K562 (cell line): ENCODE measurements around the gene TCF23. TPM values are rescaled to one million over a fixed set of nuclear protein-coding genes. Genes with fewer than 3 reads are reported as not detected.

ENCODE experiments used
- CBFA2T2 ChIP-seq: fragments of 450-650 bp; conservative IDR thresholded peaks from 2 replicates; pipeline ENCODE4 v1.6.1; 2017; ENCODE audit warnings: mild to moderate bottlenecking
- DDX20 ChIP-seq: fragments of 450-650 bp; IDR thresholded peaks from 2 replicates; pipeline ENCODE4 v1.6.1; 2016; ENCODE audit warnings: missing genetic modification characterization, low read depth, mild to moderate bottlenecking, missing compliant biosample characterization, moderate library complexity
- FOXA1 ChIP-seq: fragments of 450-650 bp; IDR thresholded peaks from 2 replicates; pipeline ENCODE4 v1.6.1; 2016; ENCODE audit warnings: mild to moderate bottlenecking, borderline replicate concordance
- FOXK2 ChIP-seq, 2 experiments: fragments of 450-650 bp; IDR thresholded peaks in 1 of 2; conservative IDR thresholded peaks in 1 of 2; 2 replicates each; pipeline ENCODE4 v1.6.1; 2016; ENCODE audit warnings: low read depth in 2 of 2, mild to moderate bottlenecking in 1 of 2
- KLF1 ChIP-seq: fragments of 450-650 bp; IDR thresholded peaks from 2 replicates; pipeline ENCODE4 v1.6.1; 2016; ENCODE audit warnings: missing genetic modification characterization, missing compliant biosample characterization
- NCOA1 ChIP-seq: fragments of 450-650 bp; IDR thresholded peaks from 2 replicates; pipeline ENCODE4 v1.6.1; 2016; ENCODE audit warnings: low read depth
- SMARCE1 ChIP-seq: fragments of 450-650 bp; IDR thresholded peaks from 2 replicates; pipeline ENCODE4 v1.7.1; 2016; ENCODE audit warnings: mild to moderate bottlenecking
- TGIF2 ChIP-seq: sonication (generic); formaldehyde crosslinking; IDR thresholded peaks from 2 replicates; pipeline ENCODE4 v1.8.1; 2022; ENCODE audit warnings: mild to moderate bottlenecking, missing genetic modification reagents, moderate library complexity
- U2AF1 ChIP-seq: fragments of 200-400 bp; formaldehyde crosslinking; optimal IDR thresholded peaks from 2 replicates; pipeline ENCODE3; 2017; ENCODE audit warnings: mild to moderate bottlenecking, low read depth, low read length, moderate library complexity
- ZBTB43 ChIP-seq: sonication (generic); formaldehyde crosslinking; IDR thresholded peaks from 2 replicates; pipeline ENCODE4 v1.8.0; 2023; ENCODE audit warnings: mild to moderate bottlenecking, missing genetic modification reagents
- ZFP1 ChIP-seq: fragments of 450-650 bp; formaldehyde crosslinking; IDR thresholded peaks from 2 replicates; pipeline ENCODE4 v1.4.0; 2020; ENCODE audit warnings: mild to moderate bottlenecking, mixed read lengths
- ZNF592 ChIP-seq: fragments of 450-650 bp; IDR thresholded peaks from 2 replicates; pipeline ENCODE4 v1.6.1; 2017; ENCODE audit warnings: antibody characterized with exemption, mild to moderate bottlenecking
- polyA plus RNA-seq, 8 experiments: library from polyadenylated mRNA; depleted of rRNA in 4 of 8; stranded (reverse) in 5 of 8; unstranded in 3 of 8; fragments of >200 nt; fragmentation: Nextera tagmentation in 2 of 8; fragmentation: Illumina TruSeq in 1 of 8; extraction: Ambion mirVana in 2 of 8; extraction: Trizol in 1 of 8; gene quantifications; 2 replicates each; pipeline versions ENCODE4 v1.2.1 to v1.2.3, GENCODE V29; 2011 to 2014; ENCODE audit warnings: inconsistent platforms in 1 of 8, missing spikeins in 1 of 8
- total RNA-seq, 7 experiments: library from RNA; depleted of rRNA in 6 of 7; stranded (reverse); fragments of >200 nt in 6 of 7; fragmentation: Illumina TruSeq in 2 of 7; extraction: Trizol in 2 of 7; gene quantifications; 2 replicates each; pipeline versions ENCODE4 v1.2.1 to v1.2.3, GENCODE V29; 2011 to 2021; ENCODE audit warnings: low replicate concordance in 1 of 7
- TF ChIP-seq, protein P1 (sequence below): sonication (generic); formaldehyde crosslinking; IDR thresholded peaks from 2 replicates; pipeline ENCODE4 v1.4.0; 2020; ENCODE audit warnings: mild to moderate bottlenecking, missing genetic modification reagents
- TF ChIP-seq, protein P2 (sequence below): fragments of 250-450 bp; sonication (Bioruptor Pico); IDR thresholded peaks from 2 replicates; pipeline ENCODE4 v1.8.0; 2022; ENCODE audit warnings: moderate library complexity, mild to moderate bottlenecking, inconsistent platforms
- TF ChIP-seq, protein P3 (sequence below): fragments of 450-650 bp; IDR thresholded peaks from 2 replicates; pipeline ENCODE4 v1.6.1; 2018; ENCODE audit not compliant: partially characterized antibody

The TCF23 gene
- total and polyA plus RNA-seq, 9 of the 15 experiments (the other 6 are each of a cell fraction or from before 2014, with no cell fraction given) = 0.07 TPM; not detected in 8

- TF ChIP-seq, protein P1, sequence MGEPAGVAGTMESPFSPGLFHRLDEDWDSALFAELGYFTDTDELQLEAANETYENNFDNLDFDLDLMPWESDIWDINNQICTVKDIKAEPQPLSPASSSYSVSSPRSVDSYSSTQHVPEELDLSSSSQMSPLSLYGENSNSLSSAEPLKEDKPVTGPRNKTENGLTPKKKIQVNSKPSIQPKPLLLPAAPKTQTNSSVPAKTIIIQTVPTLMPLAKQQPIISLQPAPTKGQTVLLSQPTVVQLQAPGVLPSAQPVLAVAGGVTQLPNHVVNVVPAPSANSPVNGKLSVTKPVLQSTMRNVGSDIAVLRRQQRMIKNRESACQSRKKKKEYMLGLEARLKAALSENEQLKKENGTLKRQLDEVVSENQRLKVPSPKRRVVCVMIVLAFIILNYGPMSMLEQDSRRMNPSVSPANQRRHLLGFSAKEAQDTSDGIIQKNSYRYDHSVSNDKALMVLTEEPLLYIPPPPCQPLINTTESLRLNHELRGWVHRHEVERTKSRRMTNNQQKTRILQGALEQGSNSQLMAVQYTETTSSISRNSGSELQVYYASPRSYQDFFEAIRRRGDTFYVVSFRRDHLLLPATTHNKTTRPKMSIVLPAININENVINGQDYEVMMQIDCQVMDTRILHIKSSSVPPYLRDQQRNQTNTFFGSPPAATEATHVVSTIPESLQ = no peak
- no peak for TF ChIP-seq ZFP1 (CRISPR knock-in tag)
- no peak for TF ChIP-seq ZNF592
- TF ChIP-seq CBFA2T2 = 0 out of 2 replicates have a peak, but pooled peaks have one; percentile 5
- TF ChIP-seq, protein P2, sequence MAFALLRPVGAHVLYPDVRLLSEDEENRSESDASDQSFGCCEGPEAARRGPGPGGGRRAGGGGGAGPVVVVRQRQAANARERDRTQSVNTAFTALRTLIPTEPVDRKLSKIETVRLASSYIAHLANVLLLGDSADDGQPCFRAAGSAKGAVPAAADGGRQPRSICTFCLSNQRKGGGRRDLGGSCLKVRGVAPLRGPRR (CRISPR knock-in tag) = no peak
- no peak for TF ChIP-seq FOXA1
- TF ChIP-seq, protein P3, sequence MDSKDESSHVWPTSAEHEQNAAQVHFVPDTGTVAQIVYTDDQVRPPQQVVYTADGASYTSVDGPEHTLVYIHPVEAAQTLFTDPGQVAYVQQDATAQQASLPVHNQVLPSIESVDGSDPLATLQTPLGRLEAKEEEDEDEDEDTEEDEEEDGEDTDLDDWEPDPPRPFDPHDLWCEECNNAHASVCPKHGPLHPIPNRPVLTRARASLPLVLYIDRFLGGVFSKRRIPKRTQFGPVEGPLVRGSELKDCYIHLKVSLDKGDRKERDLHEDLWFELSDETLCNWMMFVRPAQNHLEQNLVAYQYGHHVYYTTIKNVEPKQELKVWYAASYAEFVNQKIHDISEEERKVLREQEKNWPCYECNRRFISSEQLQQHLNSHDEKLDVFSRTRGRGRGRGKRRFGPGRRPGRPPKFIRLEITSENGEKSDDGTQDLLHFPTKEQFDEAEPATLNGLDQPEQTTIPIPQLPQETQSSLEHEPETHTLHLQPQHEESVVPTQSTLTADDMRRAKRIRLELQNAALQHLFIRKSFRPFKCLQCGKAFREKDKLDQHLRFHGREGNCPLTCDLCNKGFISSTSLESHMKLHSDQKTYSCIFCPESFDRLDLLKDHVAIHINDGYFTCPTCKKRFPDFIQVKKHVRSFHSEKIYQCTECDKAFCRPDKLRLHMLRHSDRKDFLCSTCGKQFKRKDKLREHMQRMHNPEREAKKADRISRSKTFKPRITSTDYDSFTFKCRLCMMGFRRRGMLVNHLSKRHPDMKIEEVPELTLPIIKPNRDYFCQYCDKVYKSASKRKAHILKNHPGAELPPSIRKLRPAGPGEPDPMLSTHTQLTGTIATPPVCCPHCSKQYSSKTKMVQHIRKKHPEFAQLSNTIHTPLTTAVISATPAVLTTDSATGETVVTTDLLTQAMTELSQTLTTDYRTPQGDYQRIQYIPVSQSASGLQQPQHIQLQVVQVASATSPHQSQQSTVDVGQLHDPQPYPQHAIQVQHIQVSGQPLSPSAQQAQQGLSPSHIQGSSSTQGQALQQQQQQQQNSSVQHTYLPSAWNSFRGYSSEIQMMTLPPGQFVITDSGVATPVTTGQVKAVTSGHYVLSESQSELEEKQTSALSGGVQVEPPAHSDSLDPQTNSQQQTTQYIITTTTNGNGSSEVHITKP = no peak
- TF ChIP-seq FOXK2 (conservative IDR thresholded peaks at IDR 0.05 in 1 of 2, IDR thresholded peaks at IDR 0.05 in 1 of 2; ENCODE audit: low read depth in 2 of 2) = no peak
- no peak for TF ChIP-seq ZBTB43 (CRISPR knock-in tag)
- no peak for TF ChIP-seq KLF1 (tag)
- no peak for TF ChIP-seq U2AF1
- no peak for TF ChIP-seq DDX20 (tag)
- TF ChIP-seq NCOA1 = no peak
- TF ChIP-seq TGIF2 (CRISPR knock-in tag) = no peak
- TF ChIP-seq SMARCE1 = 0 out of 2 replicates have a peak, but pooled peaks have one; percentile 17
Measured at GRCh38 chr2:27162151-27163121, 13.6 kb downstream of the TCF23 start (continued).
